Spleen (tissue), 7 donors: ENCODE measurements around the gene CNBD2.

Experiments used
- POLR2A ChIP-seq, 3 donors: fragments of 450-650 bp; IDR thresholded peaks; one replicate each; pipeline ENCODE4 v1.5.1; 2017; ENCODE audit warnings: antibody characterized with exemption in 3 of 3, mild to moderate bottlenecking in 1 of 3
- POLR2AphosphoS5 ChIP-seq, 3 donors: sonication (generic); formaldehyde crosslinking; IDR thresholded peaks; one replicate each; pipeline ENCODE4 v1.5.1; 2017; ENCODE audit warnings: antibody characterized with exemption in 3 of 3
- TF ChIP-seq, protein P1 (sequence below), 11 experiments: fragments of 200-600 bp in 7 of 11; fragments of 450-650 bp in 4 of 11; sonication (generic) in 4 of 11; IDR thresholded peaks in 8 of 11; conservative IDR thresholded peaks in 3 of 11; 1 replicate in 7 of 11; 2 replicates in 4 of 11; pipeline versions ENCODE4 v1.4.0 to v1.8.0; 2016 to 2021; ENCODE audit warnings: antibody characterized with exemption in 11 of 11, inconsistent platforms in 4 of 11, mild to moderate bottlenecking in 1 of 11
- donor health status: DM: no; HTN: no; CAD: no; lungs with moderate emphysema.
- donor health status: DM: no; HTN: no; CAD: no.
- donor health status: DM: no; HTN: no; CAD: no.

DNA sequence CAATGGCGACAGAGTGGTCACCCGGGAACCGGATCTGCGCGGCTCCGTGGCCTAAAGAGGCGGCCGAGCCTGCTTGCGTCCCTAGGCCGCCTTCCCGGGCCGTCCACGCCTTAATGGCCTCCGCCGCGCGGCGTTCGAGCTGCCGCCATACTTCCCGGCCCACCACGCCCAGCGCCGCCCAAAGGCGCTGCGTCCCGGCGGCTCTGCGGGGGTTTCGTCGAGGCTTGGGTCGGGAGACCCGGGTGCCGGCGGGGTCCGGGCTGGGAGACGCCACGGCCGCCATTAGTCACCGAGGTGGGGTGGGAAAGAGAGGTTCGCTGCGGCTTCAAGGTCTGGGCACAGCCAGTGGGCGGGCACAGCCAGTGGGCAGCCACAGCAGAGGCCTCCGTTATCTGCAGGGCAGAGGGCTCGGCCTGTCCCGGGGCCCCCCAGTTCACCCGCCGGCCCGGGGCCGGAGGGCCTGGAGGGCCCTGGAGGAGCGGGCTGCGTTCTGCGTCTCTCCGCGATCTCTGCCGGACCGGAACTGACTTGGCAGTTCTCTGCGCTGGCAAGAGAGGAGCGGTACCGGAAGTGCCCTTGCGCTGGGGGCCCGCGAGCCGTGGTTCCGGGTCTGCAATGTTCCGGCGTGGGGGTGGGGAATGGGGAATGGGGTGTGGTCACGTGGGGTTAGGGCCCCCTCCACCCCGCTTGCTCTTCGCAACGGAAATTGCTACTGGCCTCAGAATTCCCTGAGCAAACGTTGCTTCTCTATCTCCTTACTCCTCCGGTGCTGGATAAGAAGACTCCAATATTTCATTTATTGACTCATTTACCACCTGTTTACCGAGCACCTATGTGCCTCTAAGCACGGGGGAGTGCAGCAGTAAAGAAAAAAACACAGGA, 82.3 kb downstream of the CNBD2 start:
- TF ChIP-seq POLR2A (IDR thresholded peaks at IDR 0.05) (peak; percentile 90 to 97 (median 90)), POLR2AphosphoS5 (IDR thresholded peaks at IDR 0.05) (peak; percentile 99)
- TF ChIP-seq, protein P1, sequence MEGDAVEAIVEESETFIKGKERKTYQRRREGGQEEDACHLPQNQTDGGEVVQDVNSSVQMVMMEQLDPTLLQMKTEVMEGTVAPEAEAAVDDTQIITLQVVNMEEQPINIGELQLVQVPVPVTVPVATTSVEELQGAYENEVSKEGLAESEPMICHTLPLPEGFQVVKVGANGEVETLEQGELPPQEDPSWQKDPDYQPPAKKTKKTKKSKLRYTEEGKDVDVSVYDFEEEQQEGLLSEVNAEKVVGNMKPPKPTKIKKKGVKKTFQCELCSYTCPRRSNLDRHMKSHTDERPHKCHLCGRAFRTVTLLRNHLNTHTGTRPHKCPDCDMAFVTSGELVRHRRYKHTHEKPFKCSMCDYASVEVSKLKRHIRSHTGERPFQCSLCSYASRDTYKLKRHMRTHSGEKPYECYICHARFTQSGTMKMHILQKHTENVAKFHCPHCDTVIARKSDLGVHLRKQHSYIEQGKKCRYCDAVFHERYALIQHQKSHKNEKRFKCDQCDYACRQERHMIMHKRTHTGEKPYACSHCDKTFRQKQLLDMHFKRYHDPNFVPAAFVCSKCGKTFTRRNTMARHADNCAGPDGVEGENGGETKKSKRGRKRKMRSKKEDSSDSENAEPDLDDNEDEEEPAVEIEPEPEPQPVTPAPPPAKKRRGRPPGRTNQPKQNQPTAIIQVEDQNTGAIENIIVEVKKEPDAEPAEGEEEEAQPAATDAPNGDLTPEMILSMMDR (IDR thresholded peaks at IDR 0.05 in 8 of 11, conservative IDR thresholded peaks at IDR 0.05 in 3 of 11), result no peak
